HL-60 (cell line): ENCODE results near the gene TGM2.

Experiments
- DNase-seq, 2 experiments: peaks; one replicate each; pipeline ENCODE4 v3.0.0-alpha.2; 2010 to 2020; ENCODE audit warnings: low read depth in 1 of 2, low spot score in 1 of 2
- H3K27ac ChIP-seq: fragments of 250-450 bp; sonication (Bioruptor Pico); replicated peaks from 2 replicates; pipeline ENCODE4 v1.5.1; 2020; ENCODE audit warnings: mild to moderate bottlenecking, moderate library complexity
- H3K27me3 ChIP-seq: fragments of 250-450 bp; sonication (Bioruptor Pico); 2 replicates; pipeline ENCODE4 v1.5.1; 2021; ENCODE audit warnings: mild to moderate bottlenecking, moderate library complexity; ENCODE audit not compliant: insufficient read depth, poor library complexity, severe bottlenecking
- H3K4me3 ChIP-seq: replicated peaks from 2 replicates; pipeline ENCODE4 v1.5.1; 2011; ENCODE audit warnings: mild to moderate bottlenecking, control low read depth, low read length; ENCODE audit not compliant: insufficient read depth
- GABPA ChIP-seq: IDR thresholded peaks from 2 replicates; pipeline ENCODE4 v1.6.1; 2012; ENCODE audit warnings: low read depth
- POLR2AphosphoS5 ChIP-seq: IDR thresholded peaks from 2 replicates; pipeline ENCODE4 v1.6.1; 2012; ENCODE audit warnings: low read depth
- SPI1 ChIP-seq: IDR thresholded peaks from 2 replicates; pipeline ENCODE4 v1.6.1; 2012; ENCODE audit warnings: low read depth, mild to moderate bottlenecking, borderline replicate concordance
- TF ChIP-seq, protein P1 (sequence below): IDR thresholded peaks from 2 replicates; pipeline ENCODE4 v1.6.1; 2012; ENCODE audit warnings: low read depth; ENCODE audit not compliant: insufficient replicate concordance
- TF ChIP-seq, protein P2 (sequence below): IDR thresholded peaks from one replicate; pipeline ENCODE4 v1.5.1; 2011; ENCODE audit warnings: low read length, control low read depth, inconsistent platforms; ENCODE audit not compliant: insufficient read depth

Gene TGM2

DNA sequence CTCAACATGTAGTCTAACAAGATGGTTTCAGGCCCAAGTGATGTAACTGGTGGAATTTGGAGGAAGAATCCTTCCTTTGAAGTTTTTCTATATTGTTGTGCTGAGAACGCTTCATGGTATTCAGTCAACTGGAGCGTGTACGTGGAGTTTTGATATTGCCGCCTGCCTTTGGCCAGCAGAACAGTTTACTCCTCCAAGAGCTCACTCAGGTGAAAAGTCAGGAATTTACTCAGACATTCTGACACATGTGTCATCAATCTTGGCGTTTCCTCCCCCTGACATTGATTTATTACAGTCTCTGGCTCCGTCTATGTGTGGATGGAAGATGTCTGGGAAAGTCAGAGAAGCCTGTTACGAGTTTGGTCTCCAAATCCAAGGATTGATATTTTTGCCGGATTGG, 19.0 kb upstream of the TGM2 start:
- no peaks in the 10 kb centered on the region for H3K27me3 ChIP-seq
- TF ChIP-seq POLR2AphosphoS5 (no peak), SPI1 (no peak), GABPA (no peak)
- TF ChIP-seq, protein P1, sequence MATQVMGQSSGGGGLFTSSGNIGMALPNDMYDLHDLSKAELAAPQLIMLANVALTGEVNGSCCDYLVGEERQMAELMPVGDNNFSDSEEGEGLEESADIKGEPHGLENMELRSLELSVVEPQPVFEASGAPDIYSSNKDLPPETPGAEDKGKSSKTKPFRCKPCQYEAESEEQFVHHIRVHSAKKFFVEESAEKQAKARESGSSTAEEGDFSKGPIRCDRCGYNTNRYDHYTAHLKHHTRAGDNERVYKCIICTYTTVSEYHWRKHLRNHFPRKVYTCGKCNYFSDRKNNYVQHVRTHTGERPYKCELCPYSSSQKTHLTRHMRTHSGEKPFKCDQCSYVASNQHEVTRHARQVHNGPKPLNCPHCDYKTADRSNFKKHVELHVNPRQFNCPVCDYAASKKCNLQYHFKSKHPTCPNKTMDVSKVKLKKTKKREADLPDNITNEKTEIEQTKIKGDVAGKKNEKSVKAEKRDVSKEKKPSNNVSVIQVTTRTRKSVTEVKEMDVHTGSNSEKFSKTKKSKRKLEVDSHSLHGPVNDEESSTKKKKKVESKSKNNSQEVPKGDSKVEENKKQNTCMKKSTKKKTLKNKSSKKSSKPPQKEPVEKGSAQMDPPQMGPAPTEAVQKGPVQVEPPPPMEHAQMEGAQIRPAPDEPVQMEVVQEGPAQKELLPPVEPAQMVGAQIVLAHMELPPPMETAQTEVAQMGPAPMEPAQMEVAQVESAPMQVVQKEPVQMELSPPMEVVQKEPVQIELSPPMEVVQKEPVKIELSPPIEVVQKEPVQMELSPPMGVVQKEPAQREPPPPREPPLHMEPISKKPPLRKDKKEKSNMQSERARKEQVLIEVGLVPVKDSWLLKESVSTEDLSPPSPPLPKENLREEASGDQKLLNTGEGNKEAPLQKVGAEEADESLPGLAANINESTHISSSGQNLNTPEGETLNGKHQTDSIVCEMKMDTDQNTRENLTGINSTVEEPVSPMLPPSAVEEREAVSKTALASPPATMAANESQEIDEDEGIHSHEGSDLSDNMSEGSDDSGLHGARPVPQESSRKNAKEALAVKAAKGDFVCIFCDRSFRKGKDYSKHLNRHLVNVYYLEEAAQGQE = no peak
- TF ChIP-seq, protein P2, sequence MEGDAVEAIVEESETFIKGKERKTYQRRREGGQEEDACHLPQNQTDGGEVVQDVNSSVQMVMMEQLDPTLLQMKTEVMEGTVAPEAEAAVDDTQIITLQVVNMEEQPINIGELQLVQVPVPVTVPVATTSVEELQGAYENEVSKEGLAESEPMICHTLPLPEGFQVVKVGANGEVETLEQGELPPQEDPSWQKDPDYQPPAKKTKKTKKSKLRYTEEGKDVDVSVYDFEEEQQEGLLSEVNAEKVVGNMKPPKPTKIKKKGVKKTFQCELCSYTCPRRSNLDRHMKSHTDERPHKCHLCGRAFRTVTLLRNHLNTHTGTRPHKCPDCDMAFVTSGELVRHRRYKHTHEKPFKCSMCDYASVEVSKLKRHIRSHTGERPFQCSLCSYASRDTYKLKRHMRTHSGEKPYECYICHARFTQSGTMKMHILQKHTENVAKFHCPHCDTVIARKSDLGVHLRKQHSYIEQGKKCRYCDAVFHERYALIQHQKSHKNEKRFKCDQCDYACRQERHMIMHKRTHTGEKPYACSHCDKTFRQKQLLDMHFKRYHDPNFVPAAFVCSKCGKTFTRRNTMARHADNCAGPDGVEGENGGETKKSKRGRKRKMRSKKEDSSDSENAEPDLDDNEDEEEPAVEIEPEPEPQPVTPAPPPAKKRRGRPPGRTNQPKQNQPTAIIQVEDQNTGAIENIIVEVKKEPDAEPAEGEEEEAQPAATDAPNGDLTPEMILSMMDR = no peak
- no peak overlapping the region for H3K4me3 ChIP-seq
- DNase-seq = no peak
- H3K27ac ChIP-seq = no peak overlapping the region

DNA sequence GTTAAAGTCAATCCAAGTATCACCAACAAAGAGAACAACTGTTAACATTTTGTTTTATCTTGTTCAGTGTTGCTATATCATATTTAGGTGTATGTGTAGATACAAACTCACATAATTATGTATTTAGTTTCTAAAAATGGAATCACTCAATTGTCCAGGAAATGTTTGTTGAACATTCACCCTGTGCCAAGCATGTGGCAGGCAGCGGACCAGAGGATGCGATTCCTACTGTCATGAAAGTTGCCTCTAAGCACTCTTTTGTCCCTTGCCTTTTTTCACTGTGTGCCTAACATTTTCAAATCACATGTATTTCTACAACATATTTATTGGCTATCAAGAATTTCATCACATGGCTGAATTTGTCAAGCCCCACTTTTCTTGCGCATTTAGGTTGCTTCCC, 16.9 kb upstream of the TGM2 start:
- Histone ChIP-seq H3K4me3 (no peak overlapping the region), H3K27me3 (no peaks in the 10 kb centered on the region), H3K27ac (no peak overlapping the region)
- TF ChIP-seq POLR2AphosphoS5 (no peak), SPI1 (no peak), GABPA (no peak)
- TF ChIP-seq, protein P1 = no peak
- TF ChIP-seq, protein P2 = no peak
- peak in 1 of 2 experiments; percentile 21 for DNase-seq

GRCh38 chr20:38181207-38181801, 16.2 kb upstream of the TGM2 start:
- H3K4me3 ChIP-seq = no peak overlapping the region
- no peak for TF ChIP-seq GABPA
- TF ChIP-seq, protein P1 = no peak
- TF ChIP-seq, protein P2 = no peak
- TF ChIP-seq POLR2AphosphoS5 = no peak
- DNase-seq = no peak

More at GRCh38 chr20:38181207-38181801, 16.2 kb upstream of the TGM2 start:
- H3K27ac ChIP-seq = no peak overlapping the region
- H3K27me3 ChIP-seq = no peaks in the 10 kb centered on the region
